Measurements from ENCODE around the gene PIGU.

Gene PIGU

GRCh38 chr20:34710861-34711574 lies 34.1 kb upstream of the PIGU start:
- no peak overlapping the region for H3K4me3 ChIP-seq (ENCODE audit: low read depth, low read length)
- TF ChIP-seq ZBTB48 (tag by site-specific recombination; IDR thresholded peaks at IDR 0.05), result peak; percentile 50; the same call in 1 of the 2 replicates
- peak; percentile 33; the same call in 1 of the 2 replicates for TF ChIP-seq ZIC2 (tag by site-specific recombination; IDR thresholded peaks at IDR 0.05)
- TF ChIP-seq ZNF214 (tag by site-specific recombination; IDR thresholded peaks at IDR 0.05; ENCODE audit: borderline replicate concordance), result no peak
- TF ChIP-seq ZBTB20 (tag by site-specific recombination; IDR thresholded peaks at IDR 0.05), result peak; percentile 32; the same call in 1 of the 2 replicates
- ChIA-PET POLR2A (no interaction called here), CTCF (interaction anchor here (0.6 to 1.1 kb wide), 4 partner anchors 141 to 981 kb away, joined by 3 to 5 read pairs (median 4); no protein-coding TSS in a partner anchor)
- peaks cover 5% of the 10 kb centered on the region; the same call in 1 of the 2 replicates for H3K4me1 ChIP-seq (ENCODE audit: control insufficient read depth, insufficient read depth, low read length)
- H3K9me3 ChIP-seq (ENCODE audit: control insufficient read depth, insufficient read depth, low read depth, low read length), result no peaks in the 10 kb centered on the region
- no peak overlapping the region for H3K27ac ChIP-seq (ENCODE audit: extremely low read depth, low read depth, low read length)
- peaks cover 0 to 46% of the 10 kb centered on the region in 2 experiments; a peak in 2 of 3 replicates for H3K36me3 ChIP-seq (ENCODE audit: control insufficient read depth in 2 of 2, insufficient read depth in 1 of 2, low read length in 2 of 2)

GRCh38 chr20:34710568-34710839 lies 33.6 kb upstream of the PIGU start:
- POLR2A ChIA-PET, result no interaction called here
- Histone ChIP-seq H3K27ac (ENCODE audit: extremely low read depth, low read depth, low read length) (no peak overlapping the region), H3K9me3 (ENCODE audit: control insufficient read depth, insufficient read depth, low read depth, low read length) (no peaks in the 10 kb centered on the region), H3K36me3 (ENCODE audit: control insufficient read depth in 2 of 2, insufficient read depth in 1 of 2, low read length in 2 of 2) (peaks cover 0 to 42% of the 10 kb centered on the region in 2 experiments; a peak in 1 of 3 replicates), H3K4me1 (ENCODE audit: control insufficient read depth, insufficient read depth, low read length) (peaks cover 7% of the 10 kb centered on the region; the same call in 1 of the 2 replicates), H3K4me3 (ENCODE audit: low read depth, low read length) (no peak overlapping the region)
- CTCF ChIA-PET, result interaction anchor here (0.6 to 1.1 kb wide), 4 partner anchors 140 to 981 kb away, joined by 3 to 5 read pairs (median 4); no protein-coding TSS in a partner anchor
- TF ChIP-seq ZNF311 (tag by site-specific recombination; IDR thresholded peaks at IDR 0.05; ENCODE audit: borderline replicate concordance) (no peak), ZNF677 (tag by site-specific recombination; IDR thresholded peaks at IDR 0.05) (no peak), ZNF366 (tag by site-specific recombination; conservative IDR thresholded peaks at IDR 0.05) (peak; percentile 68), ZBTB48 (tag by site-specific recombination; IDR thresholded peaks at IDR 0.05) (0 out of 2 replicates have a peak, but pooled peaks have one; percentile 49), ZNF747 (tag by site-specific recombination; IDR thresholded peaks at IDR 0.05) (no peak), INSM2 (tag by site-specific recombination; IDR thresholded peaks at IDR 0.05) (no peak), ZNF473 (tag by site-specific recombination; IDR thresholded peaks at IDR 0.05) (peak; percentile 44; the same call in 1 of the 2 replicates), ZBTB20 (tag by site-specific recombination; IDR thresholded peaks at IDR 0.05) (peak; percentile 8; the same call in 1 of the 2 replicates), ZNF776 (tag by site-specific recombination; IDR thresholded peaks at IDR 0.05; ENCODE audit: borderline replicate concordance) (no peak)

GRCh38 chr20:34709831-34710567 lies 33.1 kb upstream of the PIGU start:
- H3K27ac ChIP-seq (ENCODE audit: extremely low read depth, low read depth, low read length), result peak overlapping the region; percentile 86; the same call in 1 of the 2 replicates
- H3K4me1 ChIP-seq (ENCODE audit: control insufficient read depth, insufficient read depth, low read length), result peaks cover 12% of the 10 kb centered on the region
- peak overlapping the region; percentile 59 for H3K4me3 ChIP-seq (ENCODE audit: low read depth, low read length)
- no peaks in the 10 kb centered on the region for H3K9me3 ChIP-seq (ENCODE audit: control insufficient read depth, insufficient read depth, low read depth, low read length)
- POLR2A ChIA-PET, result interaction anchor here (0.5 to 0.6 kb wide), 3 partner anchors 37 to 950 kb away, joined by 3 to 4 read pairs (median 3); no protein-coding TSS in a partner anchor
- CTCF ChIA-PET, result interaction anchor here (0.5 to 0.8 kb wide), 3 partner anchors 76 to 397 kb away, joined by 3 to 6 read pairs (median 4); no protein-coding TSS in a partner anchor
- H3K36me3 ChIP-seq (ENCODE audit: control insufficient read depth in 2 of 2, insufficient read depth in 1 of 2, low read length in 2 of 2), result peaks cover 0 to 37% of the 10 kb centered on the region in 2 experiments; a peak in 1 of 3 replicates
- 0 out of 2 replicates have a peak, but pooled peaks have one; percentile 2 for TF ChIP-seq KLF8 (tag by site-specific recombination; IDR thresholded peaks at IDR 0.05)
- TF ChIP-seq ZSCAN4 (tag by site-specific recombination; IDR thresholded peaks at IDR 0.05), result no peak
- TF ChIP-seq ZBTB8A (tag by site-specific recombination; IDR thresholded peaks at IDR 0.05), result peak; percentile 62; the same call in 1 of the 2 replicates
- peak; percentile 59; the same call in 1 of the 2 replicates for TF ChIP-seq ZNF660 (tag by site-specific recombination; IDR thresholded peaks at IDR 0.05)
- TF ChIP-seq ATF2 (tag by site-specific recombination; IDR thresholded peaks at IDR 0.05; ENCODE audit: low read depth), result no peak
- no peak for TF ChIP-seq RBAK (tag by site-specific recombination; IDR thresholded peaks at IDR 0.05)
- peak; percentile 14; the same call in 1 of the 2 replicates for TF ChIP-seq ZNF148 (tag by site-specific recombination; IDR thresholded peaks at IDR 0.05; ENCODE audit: borderline replicate concordance)
- TF ChIP-seq ZNF600 (tag by site-specific recombination; IDR thresholded peaks at IDR 0.05), result peak; percentile 75
- no peak for TF ChIP-seq WT1 (tag by site-specific recombination; IDR thresholded peaks at IDR 0.05)

Measured in HEK293 (cell line).